CD14-positive monocyte (primary cell): ENCODE measurements around the gene DPM3. TPM values are rescaled to one million over a fixed set of nuclear protein-coding genes. Genes with fewer than 3 reads are reported as not detected.

ENCODE experiments used
- DNase-seq, 3 donors: peaks; one replicate each; pipeline ENCODE4 v3.0.0-alpha.2; 2011 to 2022
- H2AFZ ChIP-seq: 2 replicates; pipeline ENCODE4 v1.6.0; 2012; ENCODE audit warnings: mild to moderate bottlenecking, low read depth, low read length, inconsistent platforms; ENCODE audit not compliant: insufficient read depth, poor library complexity, severe bottlenecking
- H3K27ac ChIP-seq, 2 donors: 1 replicate in 1 of 2; 2 replicates in 1 of 2; pipeline ENCODE4 v1.5.1; 2012 to 2013; ENCODE audit warnings: low read length in 2 of 2, control low read depth in 1 of 2, inconsistent platforms in 1 of 2, low read depth in 1 of 2, mild to moderate bottlenecking in 1 of 2
- H3K27me3 ChIP-seq, 2 donors: one replicate each; pipeline versions ENCODE4 v1.6.0 to v1.6.1; 2011 to 2013; ENCODE audit warnings: low read length in 2 of 2; ENCODE audit not compliant: control insufficient read depth in 2 of 2, insufficient read depth in 2 of 2
- H3K36me3 ChIP-seq, 2 donors: replicated peaks in 1 of 2; 1 replicate in 1 of 2; 2 replicates in 1 of 2; pipeline versions ENCODE4 v1.5.1 to v1.6.1; 2012 to 2013; ENCODE audit warnings: low read length in 2 of 2, control low read depth in 1 of 2, inconsistent platforms in 1 of 2, mild to moderate bottlenecking in 1 of 2; ENCODE audit not compliant: insufficient read depth in 2 of 2, control insufficient read depth in 1 of 2
- H3K4me1 ChIP-seq, 2 donors: 1 replicate in 1 of 2; 2 replicates in 1 of 2; pipeline versions ENCODE4 v1.5.1 to v1.6.1; 2012 to 2013; ENCODE audit warnings: low read length in 2 of 2, control low read depth in 1 of 2, inconsistent platforms in 1 of 2, mild to moderate bottlenecking in 1 of 2, moderate library complexity in 1 of 2; ENCODE audit not compliant: insufficient read depth in 2 of 2, control insufficient read depth in 1 of 2
- H3K4me2 ChIP-seq: replicated peaks from 2 replicates; pipeline ENCODE3; 2012; ENCODE audit warnings: low read length, moderate library complexity, mild to moderate bottlenecking; ENCODE audit not compliant: poor library complexity, severe bottlenecking; ENCODE audit errors: extremely low read depth
- H3K4me3 ChIP-seq, 3 experiments: fragments of 200-600 bp in 1 of 3; sonication (generic) in 1 of 3; replicated peaks in 1 of 3; 1 replicate in 2 of 3; 2 replicates in 1 of 3; pipeline ENCODE4 v1.5.1; 2011 to 2013; ENCODE audit warnings: low read length in 3 of 3, mild to moderate bottlenecking in 3 of 3, control low read depth in 2 of 3, low read depth in 2 of 3, inconsistent platforms in 1 of 3, moderate library complexity in 1 of 3
- H3K79me2 ChIP-seq: 2 replicates; pipeline ENCODE4 v1.6.0; 2012; ENCODE audit warnings: mild to moderate bottlenecking, control low read depth, inconsistent platforms, low read length, moderate library complexity; ENCODE audit not compliant: insufficient read depth
- H3K9ac ChIP-seq: 2 replicates; pipeline ENCODE4 v1.6.0; 2017; ENCODE audit warnings: low read length, mild to moderate bottlenecking; ENCODE audit not compliant: insufficient read depth, poor library complexity, severe bottlenecking
- H3K9me3 ChIP-seq, 2 donors: replicated peaks in 1 of 2; 1 replicate in 1 of 2; 2 replicates in 1 of 2; pipeline versions ENCODE4 v1.5.1 to v1.6.1; 2012 to 2013; ENCODE audit warnings: low read length in 2 of 2, control low read depth in 1 of 2; ENCODE audit not compliant: control insufficient read depth in 1 of 2, insufficient read depth in 1 of 2
- H4K20me1 ChIP-seq: 2 replicates; pipeline ENCODE4 v1.6.0; 2012; ENCODE audit warnings: mild to moderate bottlenecking, low read length, control low read depth, moderate library complexity; ENCODE audit not compliant: insufficient read depth
- H3K27ac Mint-ChIP-seq, 7 donors: one replicate each; pipeline ENCODE4 v1.8.0; 2020; ENCODE audit warnings: mild to moderate bottlenecking in 7 of 7, mixed read lengths in 7 of 7, moderate library complexity in 6 of 7, inconsistent platforms in 2 of 7
- H3K27me3 Mint-ChIP-seq, 3 donors: one replicate each; pipeline ENCODE4 v1.8.0; 2021 to 2022; ENCODE audit warnings: low read depth in 3 of 3, mild to moderate bottlenecking in 3 of 3, mixed read lengths in 3 of 3, moderate library complexity in 3 of 3, inconsistent platforms in 1 of 3
- H3K36me3 Mint-ChIP-seq, 2 donors: one replicate each; pipeline ENCODE4 v1.8.0; 2020; ENCODE audit warnings: mixed read lengths in 2 of 2, inconsistent platforms in 1 of 2, mild to moderate bottlenecking in 1 of 2
- H3K4me1 Mint-ChIP-seq: one replicate; pipeline ENCODE4 v1.8.0; 2020; ENCODE audit warnings: mild to moderate bottlenecking, mixed read lengths
- H3K4me3 Mint-ChIP-seq, 2 donors: one replicate each; pipeline ENCODE4 v1.8.0; 2020; ENCODE audit warnings: mild to moderate bottlenecking in 2 of 2, mixed read lengths in 2 of 2, moderate library complexity in 1 of 2
- H3K9me3 Mint-ChIP-seq, 7 donors: one replicate each; pipeline ENCODE4 v1.8.0; 2020 to 2022; ENCODE audit warnings: mixed read lengths in 7 of 7, mild to moderate bottlenecking in 6 of 7, moderate library complexity in 6 of 7, inconsistent platforms in 2 of 7
- WGBS: methylation state at CpG from one replicate; pipeline ENCODE4 v1.1.5; 2013; ENCODE audit warnings: missing lambda C conversion rate; ENCODE audit not compliant: insufficient coverage; 5-methylcytosine and 5-hydroxymethylcytosine counted together
- intact Hi-C, 2 donors: fragments of 100-400 bp; cut with micrococcal nuclease; formaldehyde crosslinking; loops; one replicate each; pipeline versions ENCODE4 v1.15.0 to v1.15.1; 2023
- polyA plus RNA-seq, 3 donors: library from polyadenylated mRNA; depleted of rRNA in 1 of 3; unstranded in 2 of 3; stranded (reverse) in 1 of 3; fragments of 300-500 nt in 2 of 3; fragments of >200 nt in 1 of 3; fragmentation: Illumina TruSeq in 2 of 3; gene quantifications; 1 replicate in 2 of 3; 2 replicates in 1 of 3; pipeline ENCODE4 v1.2.3, GENCODE V29; 2012 to 2021
- TF ChIP-seq, protein P1 (sequence below): fragments of 200-600 bp; IDR thresholded peaks from one replicate; pipeline ENCODE4 v1.8.0; 2022; ENCODE audit warnings: antibody characterized with exemption, mild to moderate bottlenecking

Gene DPM3
- polyA plus RNA-seq, 3 donors = 99.9 to 141 (median 105) TPM

DNA sequence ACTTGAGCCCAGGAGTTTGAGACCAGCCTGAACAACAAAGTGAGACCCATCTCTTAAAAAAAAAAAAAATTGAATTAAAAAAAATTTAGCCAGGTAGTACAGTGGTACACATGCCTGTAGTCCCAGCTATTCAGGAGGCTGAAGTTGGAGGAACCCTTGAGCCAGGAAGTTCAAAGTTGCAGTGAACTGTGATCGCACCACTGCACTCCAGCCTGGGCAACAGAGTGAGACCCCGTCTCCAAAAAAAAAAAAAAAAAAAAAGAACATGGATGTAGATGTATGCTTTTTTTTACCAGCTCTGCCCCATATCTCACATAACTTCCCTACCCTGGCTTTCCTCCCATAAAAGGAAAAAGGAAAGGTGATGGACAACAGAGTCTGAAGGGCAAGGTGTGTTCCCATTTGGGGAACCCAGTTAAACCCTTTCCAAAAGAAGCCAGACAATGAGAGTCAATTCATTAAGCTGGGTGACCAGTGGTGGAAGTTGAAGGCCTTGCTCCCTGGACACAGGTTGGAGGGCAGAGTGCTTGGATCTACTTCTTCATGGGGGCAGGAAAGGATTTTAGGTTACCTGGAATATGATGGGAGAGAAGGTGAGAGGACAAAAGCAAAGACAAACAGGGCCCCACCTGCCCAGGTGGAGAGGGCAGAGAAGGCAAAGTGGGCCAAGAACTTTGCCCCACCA, 29.9 kb upstream of the DPM3 start:
- peaks cover 43% of the 10 kb centered on the region for H3K4me1 Mint-ChIP-seq
- H3K4me3 Mint-ChIP-seq = no peak overlapping the region

DNA sequence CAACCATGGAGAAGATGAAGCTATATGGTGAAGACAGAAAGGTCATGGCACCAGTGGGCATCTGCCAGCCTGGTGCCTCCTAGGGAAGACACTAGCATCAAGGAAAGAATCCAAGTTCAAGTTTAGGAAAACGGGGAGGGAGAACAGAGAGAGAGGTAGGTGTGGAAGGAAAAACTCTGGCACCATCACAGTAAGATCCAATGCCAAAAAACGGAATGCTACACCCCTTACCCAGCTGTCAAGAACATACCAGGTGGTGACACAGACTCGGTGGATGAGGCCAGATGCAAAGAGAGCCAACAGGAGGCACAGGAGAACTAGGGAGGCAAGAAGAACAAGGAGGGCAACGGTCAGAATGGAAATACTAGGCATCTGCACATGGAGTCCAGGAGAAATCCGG, 29.2 kb upstream of the DPM3 start:
- H3K4me1 ChIP-seq = peaks cover 38 to 40% of the 10 kb centered on the region in 2 donors
- H3K79me2 ChIP-seq = peaks cover 21% of the 10 kb centered on the region
- Mint-ChIP-seq H3K4me1 (peaks cover 37% of the 10 kb centered on the region), H3K36me3 (peaks cover 19 to 30% of the 10 kb centered on the region in 2 donors), H3K4me3 (no peak overlapping the region), H3K27ac (no peak overlapping the region), H3K9me3 (peaks cover 0 to 7% (median 4%) of the 10 kb centered on the region in 7 donors), H3K27me3 (peaks cover 19 to 34% (median 31%) of the 10 kb centered on the region in 3 donors)
- TF ChIP-seq, protein P1, sequence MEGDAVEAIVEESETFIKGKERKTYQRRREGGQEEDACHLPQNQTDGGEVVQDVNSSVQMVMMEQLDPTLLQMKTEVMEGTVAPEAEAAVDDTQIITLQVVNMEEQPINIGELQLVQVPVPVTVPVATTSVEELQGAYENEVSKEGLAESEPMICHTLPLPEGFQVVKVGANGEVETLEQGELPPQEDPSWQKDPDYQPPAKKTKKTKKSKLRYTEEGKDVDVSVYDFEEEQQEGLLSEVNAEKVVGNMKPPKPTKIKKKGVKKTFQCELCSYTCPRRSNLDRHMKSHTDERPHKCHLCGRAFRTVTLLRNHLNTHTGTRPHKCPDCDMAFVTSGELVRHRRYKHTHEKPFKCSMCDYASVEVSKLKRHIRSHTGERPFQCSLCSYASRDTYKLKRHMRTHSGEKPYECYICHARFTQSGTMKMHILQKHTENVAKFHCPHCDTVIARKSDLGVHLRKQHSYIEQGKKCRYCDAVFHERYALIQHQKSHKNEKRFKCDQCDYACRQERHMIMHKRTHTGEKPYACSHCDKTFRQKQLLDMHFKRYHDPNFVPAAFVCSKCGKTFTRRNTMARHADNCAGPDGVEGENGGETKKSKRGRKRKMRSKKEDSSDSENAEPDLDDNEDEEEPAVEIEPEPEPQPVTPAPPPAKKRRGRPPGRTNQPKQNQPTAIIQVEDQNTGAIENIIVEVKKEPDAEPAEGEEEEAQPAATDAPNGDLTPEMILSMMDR = no peak
- H2AFZ ChIP-seq = no peak overlapping the region
- H3K9me3 ChIP-seq = no peaks in the 10 kb centered on the region
- no peak overlapping the region for H3K4me2 ChIP-seq
- intact Hi-C loops = loop anchor here in 1 of 2 donors (5.0 kb wide), 1 partner anchor 42 kb away; the partner anchor contains the start of gene EFNA1
- H4K20me1 ChIP-seq = no peaks in the 10 kb centered on the region
- no peak for DNase-seq
- no peak overlapping the region for H3K4me3 ChIP-seq
- H3K27me3 ChIP-seq = peaks cover 0 to 15% of the 10 kb centered on the region in 2 donors
- H3K27ac ChIP-seq = no peak overlapping the region
- 100% methylated on average over 2 of the region's 5 CpGs for WGBS
- H3K9ac ChIP-seq = no peak overlapping the region
- peaks cover 14 to 19% of the 10 kb centered on the region in 2 donors for H3K36me3 ChIP-seq

More for the DNA sequence above, 29.9 kb upstream of the DPM3 start:
- H4K20me1 ChIP-seq = no peaks in the 10 kb centered on the region
- peaks cover 44 to 47% of the 10 kb centered on the region in 2 donors for H3K4me1 ChIP-seq
- WGBS = no CpG with 5 or more reads among the region's 2 CpGs
- Mint-ChIP-seq H3K36me3 (peaks cover 19 to 30% of the 10 kb centered on the region in 2 donors), H3K9me3 (peaks cover 0 to 3% (median 0%) of the 10 kb centered on the region in 7 donors), H3K27ac (no peak overlapping the region), H3K27me3 (peaks cover 20 to 39% (median 38%) of the 10 kb centered on the region in 3 donors)
- no peak for DNase-seq
- TF ChIP-seq, protein P1 = no peak
- H3K9me3 ChIP-seq = no peaks in the 10 kb centered on the region
- intact Hi-C loops = loop anchor here in 1 of 2 donors (5.0 kb wide), 1 partner anchor 33 kb away; the partner anchor contains the start of gene SLC50A1
- H3K4me3 ChIP-seq = no peak overlapping the region
- H3K79me2 ChIP-seq = peaks cover 21% of the 10 kb centered on the region
- no peak overlapping the region for H2AFZ ChIP-seq
- H3K27me3 ChIP-seq = peaks cover 0 to 15% of the 10 kb centered on the region in 2 donors
- H3K9ac ChIP-seq = no peak overlapping the region
- no peak overlapping the region for H3K4me2 ChIP-seq
- no peak overlapping the region for H3K27ac ChIP-seq
- H3K36me3 ChIP-seq = peaks cover 14 to 19% of the 10 kb centered on the region in 2 donors
